OCI-LY7 (cell line): ENCODE measurements around the gene TXNDC11.

Experiments used
- EZH2phosphoT487 ChIP-seq: fragments of 200-600 bp; sonication (generic); IDR thresholded peaks from 2 replicates; pipeline ENCODE4 v1.6.1; 2018; ENCODE audit warnings: low read depth, borderline replicate concordance, mild to moderate bottlenecking, mixed run types, antibody characterized with exemption, low read length, moderate library complexity, mixed read lengths
- TF ChIP-seq, protein P1 (sequence below): fragments of 200-600 bp; sonication (generic); conservative IDR thresholded peaks from 2 replicates; pipeline ENCODE4 v1.5.1; 2014; ENCODE audit warnings: mild to moderate bottlenecking, antibody characterized with exemption, low read length, moderate library complexity, mixed read lengths

DNA sequence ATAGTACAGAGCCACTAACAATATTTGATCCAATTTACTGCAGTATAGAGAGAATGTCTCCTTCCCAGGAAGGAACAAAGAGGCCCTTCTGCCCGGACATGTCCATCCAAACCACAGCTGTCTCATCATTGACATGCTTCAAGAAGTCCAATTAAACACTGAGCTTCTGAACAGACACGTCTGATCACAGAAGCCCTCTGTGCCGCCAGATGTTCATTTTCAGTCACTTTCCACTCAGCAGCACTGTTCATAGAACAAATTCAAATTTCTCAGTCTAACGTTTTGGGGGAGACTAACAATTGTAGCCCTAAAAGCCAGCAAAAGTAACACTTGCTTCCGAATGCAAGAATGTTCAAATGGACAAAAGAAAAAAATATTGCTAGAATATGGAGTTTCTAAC, 39.1 kb upstream of the TXNDC11 start:
- TF ChIP-seq, protein P1, sequence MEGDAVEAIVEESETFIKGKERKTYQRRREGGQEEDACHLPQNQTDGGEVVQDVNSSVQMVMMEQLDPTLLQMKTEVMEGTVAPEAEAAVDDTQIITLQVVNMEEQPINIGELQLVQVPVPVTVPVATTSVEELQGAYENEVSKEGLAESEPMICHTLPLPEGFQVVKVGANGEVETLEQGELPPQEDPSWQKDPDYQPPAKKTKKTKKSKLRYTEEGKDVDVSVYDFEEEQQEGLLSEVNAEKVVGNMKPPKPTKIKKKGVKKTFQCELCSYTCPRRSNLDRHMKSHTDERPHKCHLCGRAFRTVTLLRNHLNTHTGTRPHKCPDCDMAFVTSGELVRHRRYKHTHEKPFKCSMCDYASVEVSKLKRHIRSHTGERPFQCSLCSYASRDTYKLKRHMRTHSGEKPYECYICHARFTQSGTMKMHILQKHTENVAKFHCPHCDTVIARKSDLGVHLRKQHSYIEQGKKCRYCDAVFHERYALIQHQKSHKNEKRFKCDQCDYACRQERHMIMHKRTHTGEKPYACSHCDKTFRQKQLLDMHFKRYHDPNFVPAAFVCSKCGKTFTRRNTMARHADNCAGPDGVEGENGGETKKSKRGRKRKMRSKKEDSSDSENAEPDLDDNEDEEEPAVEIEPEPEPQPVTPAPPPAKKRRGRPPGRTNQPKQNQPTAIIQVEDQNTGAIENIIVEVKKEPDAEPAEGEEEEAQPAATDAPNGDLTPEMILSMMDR, result no peak
- TF ChIP-seq EZH2phosphoT487, result no peak
